Measurements from ENCODE around the gene STXBP5. TPM values are rescaled to one million over a fixed set of nuclear protein-coding genes. Genes with fewer than 3 reads are reported as not detected.

Gene STXBP5
- total and polyA plus RNA-seq, 9 of the 15 experiments (the other 6 are each of a cell fraction or from before 2014, with no cell fraction given) = 23.3 to 172 (median 71.5) TPM

GRCh38 chr6:147202516-147203310 is 1.5 kb upstream of the STXBP5 start (continued):
- TF ChIP-seq SP2 (IDR thresholded peaks at IDR 0.05; ENCODE audit: extremely low read depth, low read depth, low read length, poor library complexity, severe bottlenecking) (peak; percentile 79), MECOM (CRISPR knock-in tag; IDR thresholded peaks at IDR 0.05) (no peak), HMGN3 (IDR thresholded peaks at IDR 0.05; ENCODE audit: borderline replicate concordance, extremely low read depth, insufficient read length, low read depth, low read length) (peak; percentile 81), PRDM10 (IDR thresholded peaks at IDR 0.05; ENCODE audit: partially characterized antibody) (no peak), NCOA4 (IDR thresholded peaks at IDR 0.05; ENCODE audit: partially characterized antibody) (no peak), ZNF124 (CRISPR knock-in tag; IDR thresholded peaks at IDR 0.05) (no peak), HNRNPK (IDR thresholded peaks at IDR 0.05; ENCODE audit: low read depth, low read length, poor library complexity, severe bottlenecking) (no peak), ZSCAN32 (CRISPR knock-in tag; IDR thresholded peaks at IDR 0.05) (0 out of 2 replicates have a peak, but pooled peaks have one; percentile 8), RERE (CRISPR knock-in tag; IDR thresholded peaks at IDR 0.05; ENCODE audit: borderline replicate concordance) (no peak), ZNF589 (CRISPR knock-in tag; IDR thresholded peaks at IDR 0.05; ENCODE audit: low read depth) (no peak; the same call in 1 of the 2 replicates), BACH1 (tag; IDR thresholded peaks at IDR 0.05) (no peak; the same call in none of the 2 replicates), ZNF668 (CRISPR knock-in tag; IDR thresholded peaks at IDR 0.05) (peak; percentile 58; the same call in 1 of the 2 replicates), THAP12 (CRISPR knock-in tag; IDR thresholded peaks at IDR 0.05) (peak; percentile 73; the same call in 1 of the 2 replicates), SRSF1 (IDR thresholded peaks at IDR 0.05; ENCODE audit: low read depth, low read length) (no peak)

Data from K562 (cell line).